ENCODE results near the gene HDAC9.

GRCh38 chr7:18820981-18821380, 325.4 kb downstream of the HDAC9 start:
- TF ChIP-seq CTCF (IDR thresholded peaks at IDR 0.05; ENCODE audit: poor library complexity): no peak
- TF ChIP-seq EZH2 (IDR thresholded peaks at IDR 0.05; ENCODE audit: borderline replicate concordance): no peak
- TF ChIP-seq EZH2phosphoT487 (IDR thresholded peaks at IDR 0.05; ENCODE audit: low read depth, severe bottlenecking, unreplicated experiment): no peak

Measured in hepatocyte (in vitro differentiated cells).